Activated T-helper 1 cell treated with Interleukin-2 at 50 U/mL for 16 hours (primary cell): Measurements from ENCODE around the gene PRDM1.

Experiments used
- DNase-seq: peaks from one replicate; pipeline ENCODE4 v3.0.0-alpha.2; 2020; ENCODE audit warnings: low read depth

PRDM1 gene

DNA sequence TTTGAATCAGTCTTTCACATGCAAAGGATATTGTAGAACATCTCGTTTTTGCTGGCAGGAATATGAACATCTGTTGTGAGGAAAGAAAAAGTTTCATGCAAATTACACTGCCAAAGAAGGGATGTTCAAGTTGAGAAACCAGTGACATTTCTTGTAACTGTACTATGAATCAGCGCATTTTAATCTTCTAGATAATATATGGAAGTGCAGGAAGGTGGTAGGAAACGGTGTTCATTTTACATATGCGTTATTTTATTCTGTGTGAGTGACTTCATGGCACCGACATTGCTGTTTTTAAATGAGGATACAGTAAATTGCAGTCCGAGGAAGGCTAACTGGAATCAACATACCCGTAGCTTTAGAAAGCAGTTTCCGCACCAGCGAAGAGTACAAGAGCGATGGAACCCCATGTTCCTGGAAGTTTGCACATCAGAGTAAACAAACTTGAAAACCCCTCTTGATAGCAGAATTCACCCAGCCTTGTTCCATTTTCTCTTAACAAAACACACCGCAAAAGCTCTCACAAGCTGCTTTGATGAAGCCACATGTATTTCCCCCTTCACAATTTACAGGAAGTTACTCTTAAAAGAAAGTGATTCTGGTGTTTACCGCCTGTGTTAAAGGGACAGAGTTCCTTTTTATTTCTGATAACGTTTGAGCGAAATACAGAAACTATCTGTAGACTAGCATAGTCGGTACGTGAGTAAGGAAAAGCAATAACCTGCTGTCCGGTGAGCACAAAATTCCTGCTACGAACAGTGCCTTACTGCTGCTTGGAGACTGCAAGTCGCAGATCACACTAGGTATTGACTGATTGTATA, 11.5 kb downstream of the PRDM1 start:
- DNase-seq: peak; percentile 28

DNA sequence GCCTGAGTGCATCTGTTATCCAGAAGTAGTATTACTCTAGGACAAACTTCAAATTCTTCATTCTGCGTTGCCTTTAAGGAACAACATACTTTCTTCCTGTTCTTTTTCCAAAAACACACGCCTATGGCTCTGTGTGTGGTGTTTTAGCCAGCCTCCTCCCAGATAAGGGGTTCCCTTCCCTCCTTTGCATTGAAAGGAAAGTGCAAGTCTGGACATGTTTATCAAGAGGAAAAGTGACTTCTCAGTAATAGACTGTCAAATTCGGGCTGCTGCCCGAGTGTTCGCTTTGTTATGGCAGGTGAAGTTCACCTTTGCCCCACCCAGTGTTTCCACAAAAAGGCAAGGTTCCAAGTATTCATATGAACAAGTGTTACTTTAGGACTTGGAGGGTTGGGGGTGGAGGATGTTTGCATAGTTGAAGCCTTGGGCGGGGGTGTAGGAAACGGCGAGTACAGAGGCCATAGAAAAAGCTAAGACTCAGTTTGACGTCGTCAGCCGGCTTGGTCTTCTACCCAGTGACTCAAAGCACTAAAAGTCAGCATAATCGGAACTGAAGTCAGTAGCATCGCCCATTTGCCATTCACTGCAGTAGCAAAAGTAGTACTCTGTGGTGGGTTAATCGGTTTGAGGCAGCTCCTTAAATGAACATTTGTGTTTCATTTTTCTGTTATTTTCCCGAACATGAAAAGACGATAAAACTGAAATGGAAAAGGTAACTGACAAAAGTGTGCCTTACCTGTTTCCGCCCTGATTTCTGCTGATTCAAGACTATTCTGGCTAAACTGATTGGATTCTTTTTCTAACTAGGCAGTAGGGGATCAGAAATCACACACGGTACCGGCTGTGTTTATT, 12.5 kb downstream of the PRDM1 start:
- peak; percentile 61 for DNase-seq

DNA sequence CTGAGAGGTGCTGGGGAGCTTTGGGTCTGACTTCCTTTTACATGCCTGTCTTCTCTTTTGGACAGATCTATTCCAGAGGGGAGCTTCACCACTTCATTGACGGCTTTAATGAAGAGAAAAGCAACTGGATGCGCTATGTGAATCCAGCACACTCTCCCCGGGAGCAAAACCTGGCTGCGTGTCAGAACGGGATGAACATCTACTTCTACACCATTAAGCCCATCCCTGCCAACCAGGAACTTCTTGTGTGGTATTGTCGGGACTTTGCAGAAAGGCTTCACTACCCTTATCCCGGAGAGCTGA, 13.1 kb downstream of the PRDM1 start:
- DNase-seq: no peak

DNA sequence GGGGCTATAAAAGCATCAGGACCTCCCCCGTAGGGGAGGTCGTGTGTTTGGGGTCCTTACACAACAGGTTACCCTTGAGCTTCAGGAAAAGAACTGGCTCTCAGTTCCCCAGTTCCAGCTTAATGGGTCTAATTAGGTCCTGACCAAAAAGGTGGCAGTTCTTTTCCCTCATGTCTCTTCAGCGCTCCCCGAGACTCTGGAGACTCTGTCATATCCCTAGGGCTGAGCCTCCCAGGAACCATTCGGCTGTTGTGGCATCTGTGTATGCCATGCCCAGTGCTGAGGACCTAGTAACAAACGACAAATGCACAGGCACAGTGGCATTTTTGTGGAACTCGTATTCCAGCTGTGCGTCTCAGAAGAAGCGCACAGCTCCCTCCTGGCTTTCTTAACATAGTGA, 14.6 kb downstream of the PRDM1 start:
- DNase-seq: no peak

DNA sequence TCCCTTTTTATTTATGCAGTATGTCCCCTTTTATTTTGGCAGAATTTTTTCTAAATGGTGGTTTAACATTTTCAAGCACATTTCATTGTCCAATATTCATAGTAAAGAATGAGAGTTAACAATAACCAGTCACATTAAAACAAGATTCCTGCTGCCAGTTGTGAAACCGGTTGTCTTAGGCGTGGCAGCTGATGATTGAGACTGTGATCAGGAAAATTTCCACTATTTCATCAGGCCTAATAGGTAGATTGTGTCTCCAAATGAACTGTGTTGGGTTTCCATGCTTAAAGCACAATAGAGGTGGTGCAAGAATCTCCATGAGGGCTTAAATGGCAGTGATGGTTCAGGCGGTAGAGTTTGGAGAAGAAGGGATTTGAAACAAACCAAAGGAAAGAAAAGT, 15.3 kb downstream of the PRDM1 start:
- DNase-seq: no peak

DNA sequence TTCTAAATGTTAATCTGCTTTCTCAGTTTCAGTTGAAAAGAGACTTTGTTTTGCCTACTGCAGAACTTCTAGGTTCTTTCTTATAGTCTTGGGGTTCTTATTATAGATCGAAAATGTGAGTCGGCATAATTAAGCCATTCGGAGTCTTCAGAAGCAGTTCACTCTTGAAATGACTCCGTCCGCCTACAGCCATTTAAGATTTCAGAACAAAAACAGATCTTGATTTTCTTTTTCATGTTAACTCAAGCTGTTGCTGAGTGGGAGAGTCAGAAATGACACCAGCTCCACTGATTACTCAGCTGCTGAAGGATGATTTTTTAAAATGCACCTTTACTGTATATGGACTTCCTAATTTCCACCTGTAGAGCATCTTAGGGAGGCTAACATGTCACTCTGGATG, 15.9 kb downstream of the PRDM1 start:
- no peak for DNase-seq

DNA sequence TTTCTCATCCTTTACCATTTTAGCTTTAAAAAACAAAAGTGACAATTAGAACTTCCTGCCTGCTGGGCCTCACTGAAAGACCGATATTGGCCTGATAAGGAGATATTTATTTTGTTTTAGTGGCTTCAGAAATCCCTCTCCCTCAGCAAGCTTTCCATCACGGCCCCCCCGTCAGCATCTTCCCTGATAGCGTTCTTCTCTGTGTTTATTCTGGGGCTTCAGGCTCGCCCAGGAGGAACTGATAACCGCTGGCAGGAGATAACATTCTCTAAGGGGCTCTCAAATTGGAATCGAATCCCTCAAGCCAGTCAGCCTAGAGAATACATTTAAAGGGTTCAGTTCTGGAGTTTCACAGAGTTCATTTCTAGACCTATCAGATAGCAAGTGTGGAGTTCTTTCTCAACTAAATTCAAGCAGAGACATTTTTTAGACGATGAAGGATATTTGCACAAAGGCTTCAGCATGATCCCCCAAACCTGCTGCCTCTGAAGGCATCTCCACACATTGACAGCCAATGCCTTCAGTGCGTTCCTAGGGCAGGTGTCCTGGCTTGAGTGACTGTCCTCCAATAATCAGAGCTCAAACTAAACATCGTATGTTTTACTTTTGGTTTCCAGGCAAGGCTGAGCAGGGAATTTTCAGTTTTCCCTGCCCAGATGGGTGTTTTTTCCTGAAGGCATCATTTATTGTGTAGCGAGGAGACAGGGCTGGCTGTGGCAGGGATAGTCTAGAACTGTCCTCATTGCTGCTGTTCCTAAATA, 17.0 kb downstream of the PRDM1 start:
- no peak for DNase-seq

DNA sequence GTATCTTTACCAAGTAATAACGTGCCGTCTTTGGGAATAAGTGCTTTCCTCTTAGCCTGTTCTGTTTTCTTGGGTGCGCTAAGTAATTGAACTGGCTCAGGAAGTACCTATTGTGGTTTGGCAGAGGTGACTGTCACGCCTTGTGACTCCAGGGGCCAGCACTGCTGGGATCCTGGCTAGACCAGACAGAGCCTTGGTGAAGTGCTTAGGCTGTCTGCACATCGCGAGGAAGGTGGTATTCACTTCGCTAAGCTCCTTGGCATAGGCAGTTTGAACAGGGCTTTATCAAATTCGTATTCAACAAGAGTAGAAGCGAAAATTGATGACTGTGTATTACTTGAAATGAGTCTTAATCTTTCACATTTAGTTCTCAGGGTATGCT, 17.6 kb downstream of the PRDM1 start:
- DNase-seq: peak; percentile 35

DNA sequence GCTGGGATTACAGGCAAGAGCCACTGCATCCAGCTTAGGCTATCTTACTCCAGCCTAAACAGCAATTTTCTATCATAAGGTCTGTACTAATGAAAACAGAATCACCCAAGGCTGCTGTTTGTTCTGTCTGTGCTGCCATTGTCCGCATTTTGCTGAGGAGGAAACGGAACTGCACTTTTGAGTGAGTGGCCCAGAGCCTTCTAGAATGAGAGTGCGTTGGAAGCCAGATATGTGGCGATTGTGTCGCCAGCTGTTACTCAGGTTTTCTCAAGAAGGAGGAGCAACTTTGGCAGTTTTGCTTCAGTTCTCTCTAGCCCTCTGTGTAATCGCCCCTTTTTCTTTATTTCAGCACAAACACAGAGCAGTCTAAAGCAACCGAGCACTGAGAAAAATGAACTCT, 18.3 kb downstream of the PRDM1 start:
- DNase-seq: no peak

DNA sequence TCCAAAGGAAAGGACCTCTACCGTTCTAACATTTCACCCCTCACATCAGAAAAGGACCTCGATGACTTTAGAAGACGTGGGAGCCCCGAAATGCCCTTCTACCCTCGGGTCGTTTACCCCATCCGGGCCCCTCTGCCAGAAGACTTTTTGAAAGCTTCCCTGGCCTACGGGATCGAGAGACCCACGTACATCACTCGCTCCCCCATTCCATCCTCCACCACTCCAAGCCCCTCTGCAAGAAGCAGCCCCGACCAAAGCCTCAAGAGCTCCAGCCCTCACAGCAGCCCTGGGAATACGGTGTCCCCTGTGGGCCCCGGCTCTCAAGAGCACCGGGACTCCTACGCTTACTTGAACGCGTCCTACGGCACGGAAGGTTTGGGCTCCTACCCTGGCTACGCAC, 18.8 kb downstream of the PRDM1 start:
- no peak for DNase-seq

DNA sequence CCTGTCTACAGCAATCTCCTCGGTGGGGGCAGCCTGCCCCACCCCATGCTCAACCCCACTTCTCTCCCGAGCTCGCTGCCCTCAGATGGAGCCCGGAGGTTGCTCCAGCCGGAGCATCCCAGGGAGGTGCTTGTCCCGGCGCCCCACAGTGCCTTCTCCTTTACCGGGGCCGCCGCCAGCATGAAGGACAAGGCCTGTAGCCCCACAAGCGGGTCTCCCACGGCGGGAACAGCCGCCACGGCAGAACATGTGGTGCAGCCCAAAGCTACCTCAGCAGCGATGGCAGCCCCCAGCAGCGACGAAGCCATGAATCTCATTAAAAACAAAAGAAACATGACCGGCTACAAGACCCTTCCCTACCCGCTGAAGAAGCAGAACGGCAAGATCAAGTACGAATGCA, 19.4 kb downstream of the PRDM1 start:
- DNase-seq: no peak

DNA sequence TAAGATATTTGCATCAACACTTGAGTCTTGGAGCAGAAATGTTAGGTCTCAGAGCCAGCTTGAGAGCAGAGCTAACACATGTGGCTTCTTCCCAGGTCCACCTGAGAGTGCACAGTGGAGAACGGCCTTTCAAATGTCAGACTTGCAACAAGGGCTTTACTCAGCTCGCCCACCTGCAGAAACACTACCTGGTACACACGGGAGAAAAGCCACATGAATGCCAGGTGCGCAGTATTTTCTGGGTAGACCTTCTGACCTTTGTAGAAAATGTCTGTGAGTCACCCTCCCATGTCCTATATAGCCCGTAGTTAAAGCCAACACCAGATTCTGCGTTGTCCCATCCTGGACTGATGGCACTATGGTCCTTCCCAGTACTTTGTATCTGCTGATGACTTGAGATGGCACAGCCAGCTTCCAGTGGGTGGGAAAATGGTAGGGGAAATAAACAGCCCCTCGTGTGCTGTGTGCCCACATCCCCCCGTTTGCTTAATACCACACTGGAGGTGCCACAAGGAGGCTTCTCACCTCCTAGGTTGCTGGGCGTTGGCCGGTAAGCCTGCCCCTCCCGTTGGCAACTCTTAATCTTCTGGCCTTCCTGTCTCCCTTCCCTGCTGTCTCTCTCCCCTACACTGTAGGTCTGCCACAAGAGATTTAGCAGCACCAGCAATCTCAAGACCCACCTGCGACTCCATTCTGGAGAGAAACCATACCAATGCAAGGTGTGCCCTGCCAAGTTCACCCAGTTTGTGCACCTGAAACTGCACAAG, 20.3 kb downstream of the PRDM1 start:
- no peak for DNase-seq

DNA sequence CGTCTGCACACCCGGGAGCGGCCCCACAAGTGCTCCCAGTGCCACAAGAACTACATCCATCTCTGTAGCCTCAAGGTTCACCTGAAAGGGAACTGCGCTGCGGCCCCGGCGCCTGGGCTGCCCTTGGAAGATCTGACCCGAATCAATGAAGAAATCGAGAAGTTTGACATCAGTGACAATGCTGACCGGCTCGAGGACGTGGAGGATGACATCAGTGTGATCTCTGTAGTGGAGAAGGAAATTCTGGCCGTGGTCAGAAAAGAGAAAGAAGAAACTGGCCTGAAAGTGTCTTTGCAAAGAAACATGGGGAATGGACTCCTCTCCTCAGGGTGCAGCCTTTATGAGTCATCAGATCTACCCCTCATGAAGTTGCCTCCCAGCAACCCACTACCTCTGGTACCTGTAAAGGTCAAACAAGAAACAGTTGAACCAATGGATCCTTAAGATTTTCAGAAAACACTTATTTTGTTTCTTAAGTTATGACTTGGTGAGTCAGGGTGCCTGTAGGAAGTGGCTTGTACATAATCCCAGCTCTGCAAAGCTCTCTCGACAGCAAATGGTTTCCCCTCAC, 21.0 kb downstream of the PRDM1 start:
- DNase-seq: no peak

DNA sequence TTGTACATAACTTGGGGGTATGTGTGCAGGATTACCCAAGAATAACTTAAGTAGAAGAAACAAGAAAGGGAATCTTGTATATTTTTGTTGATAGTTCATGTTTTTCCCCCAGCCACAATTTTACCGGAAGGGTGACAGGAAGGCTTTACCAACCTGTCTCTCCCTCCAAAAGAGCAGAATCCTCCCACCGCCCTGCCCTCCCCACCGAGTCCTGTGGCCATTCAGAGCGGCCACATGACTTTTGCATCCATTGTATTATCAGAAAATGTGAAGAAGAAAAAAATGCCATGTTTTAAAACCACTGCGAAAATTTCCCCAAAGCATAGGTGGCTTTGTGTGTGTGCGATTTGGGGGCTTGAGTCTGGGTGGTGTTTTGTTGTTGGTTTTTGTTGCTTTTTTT, 22.0 kb downstream of the PRDM1 start:
- DNase-seq: no peak

DNA sequence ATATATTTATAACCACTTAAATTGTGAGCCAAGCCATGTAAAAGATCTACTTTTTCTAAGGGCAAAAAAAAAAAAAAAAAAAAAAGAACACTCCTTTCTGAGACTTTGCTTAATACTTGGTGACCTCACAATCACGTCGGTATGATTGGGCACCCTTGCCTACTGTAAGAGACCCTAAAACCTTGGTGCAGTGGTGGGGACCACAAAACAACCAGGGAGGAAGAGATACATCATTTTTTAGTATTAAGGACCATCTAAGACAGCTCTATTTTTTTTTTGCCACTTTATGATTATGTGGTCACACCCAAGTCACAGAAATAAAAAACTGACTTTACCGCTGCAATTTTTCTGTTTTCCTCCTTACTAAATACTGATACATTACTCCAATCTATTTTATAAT, 22.9 kb downstream of the PRDM1 start:
- DNase-seq: no peak

DNA sequence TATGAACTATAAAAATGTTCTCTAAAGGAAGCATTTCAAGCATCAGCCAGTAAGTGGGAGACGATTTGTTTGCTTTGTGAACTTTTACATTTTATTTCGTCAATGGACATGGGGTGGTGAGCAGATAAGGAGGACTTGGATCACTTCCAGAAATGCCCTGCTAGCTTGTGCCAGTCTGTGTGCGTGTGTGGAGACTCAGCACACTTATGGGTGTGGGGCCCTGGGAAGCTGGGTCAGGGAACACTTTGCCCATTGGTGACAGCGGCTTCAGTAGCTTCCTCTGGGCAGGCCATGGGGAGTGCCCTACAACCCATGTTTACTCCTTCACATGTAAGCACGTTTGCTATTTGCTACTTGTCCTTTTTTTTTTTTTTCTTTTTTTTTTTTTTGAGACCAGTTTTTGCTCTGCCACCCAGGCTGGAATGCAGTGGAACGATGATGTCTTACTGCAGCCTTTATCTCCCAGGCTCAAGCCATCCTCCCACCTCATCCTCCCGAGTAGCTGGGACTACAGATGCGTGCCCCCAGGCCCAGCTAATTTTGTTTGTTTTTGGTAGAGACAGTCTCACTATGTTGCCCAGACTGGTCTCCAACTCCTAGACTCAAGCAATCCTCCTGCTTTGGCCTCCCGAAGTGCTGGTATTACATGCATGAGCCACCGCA, 24.2 kb downstream of the PRDM1 start:
- DNase-seq: no peak

DNA sequence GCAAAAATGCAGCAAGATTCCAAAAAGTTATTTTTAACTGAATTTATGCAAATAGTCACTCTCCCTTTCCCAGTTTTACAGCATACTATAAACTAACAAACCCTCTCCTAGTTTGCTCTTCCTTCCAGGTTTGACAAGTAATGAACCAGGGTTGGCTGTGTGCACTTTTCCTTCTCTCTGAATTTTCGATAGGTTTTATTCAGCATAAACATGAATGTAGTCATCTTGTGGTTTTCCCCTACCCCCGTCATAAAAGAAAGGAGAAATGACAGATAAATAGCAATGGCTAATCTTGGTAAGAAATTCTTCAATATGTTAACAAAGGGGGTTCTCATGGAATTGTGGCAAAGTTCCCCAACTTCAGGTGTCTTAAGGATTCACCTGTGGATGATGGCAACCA, 26.3 kb downstream of the PRDM1 start:
- DNase-seq: no peak

DNA sequence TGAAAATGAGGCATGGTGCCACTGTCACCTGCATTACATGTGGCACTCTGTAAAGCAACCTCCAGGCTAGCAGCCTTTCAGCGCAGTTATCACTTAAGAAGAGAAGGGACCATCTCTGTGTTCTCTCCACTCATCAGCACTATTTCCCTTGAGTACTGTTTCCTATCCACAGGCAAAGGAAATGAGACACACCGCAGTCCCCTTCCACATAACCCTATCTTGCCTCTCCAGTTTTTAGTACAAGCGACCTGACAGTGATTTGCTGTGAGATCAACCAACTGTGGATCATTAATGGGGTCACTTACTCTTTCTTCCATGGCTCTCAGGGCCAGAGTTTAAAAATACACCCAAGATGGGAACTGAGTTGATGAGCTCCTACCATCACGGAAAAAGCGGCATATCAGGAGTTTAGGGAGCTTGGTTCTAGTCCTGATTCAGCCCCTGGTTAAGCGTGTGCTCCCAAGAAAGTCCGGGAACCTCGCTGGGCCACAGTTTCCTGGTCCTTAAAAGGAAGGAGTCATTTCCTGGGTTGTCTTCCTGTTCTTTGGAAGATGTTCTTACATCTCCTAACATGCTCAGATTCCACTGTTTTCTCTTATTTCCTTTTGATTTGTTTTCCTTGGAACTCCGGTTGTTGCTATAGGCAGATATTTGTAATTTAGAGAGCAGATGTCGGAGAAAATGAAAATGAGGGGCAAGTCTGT, 27.3 kb downstream of the PRDM1 start:
- DNase-seq: no peak

DNA sequence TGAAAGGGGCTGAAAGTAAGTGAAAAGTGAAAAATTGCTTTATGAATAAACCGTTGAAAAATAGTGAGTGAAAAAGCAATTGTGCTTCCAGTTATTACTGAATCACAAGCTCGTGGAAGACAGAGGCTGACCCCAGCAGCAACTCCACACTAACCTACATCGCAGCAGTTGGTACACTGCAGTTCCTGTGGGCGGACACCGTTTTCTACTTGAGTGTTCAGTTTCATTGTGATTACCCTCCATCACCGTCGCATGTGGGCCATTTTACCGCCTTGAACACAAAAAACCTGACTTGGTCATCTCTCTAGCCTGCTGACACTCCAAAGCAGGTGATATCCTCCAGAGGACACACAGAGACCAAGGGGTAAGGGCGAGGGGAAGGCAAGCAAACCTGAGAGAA, 28.4 kb downstream of the PRDM1 start:
- DNase-seq: peak; percentile 21

DNA sequence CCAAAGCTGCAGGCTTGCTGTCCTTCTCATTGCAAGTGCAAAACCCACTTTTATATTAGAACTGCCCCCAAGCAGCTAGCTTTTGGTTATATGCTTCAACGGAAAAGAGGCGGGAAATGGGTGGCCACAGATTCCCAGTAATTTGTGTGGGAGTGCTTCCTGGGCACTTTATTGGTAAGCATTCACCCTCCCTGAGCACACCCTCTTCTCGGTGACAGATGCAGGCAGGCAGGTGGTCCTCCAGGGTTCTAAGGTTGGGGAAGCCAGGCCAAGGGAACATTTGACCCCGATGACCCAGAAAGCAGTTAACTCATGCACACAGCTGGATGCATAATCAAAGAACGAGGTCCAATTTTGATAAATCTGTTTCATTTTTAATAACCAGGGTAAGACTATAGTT, 29.1 kb downstream of the PRDM1 start:
- DNase-seq: no peak
